GM12874 (cell line): ENCODE measurements around the gene PHC3.

Experiments
- TF ChIP-seq, protein P1 (sequence below): IDR thresholded peaks from 2 replicates; pipeline ENCODE4 v1.5.1; 2011; ENCODE audit warnings: low read depth, mild to moderate bottlenecking, control low read depth, low read length, moderate library complexity; ENCODE audit not compliant: insufficient read depth

PHC3 gene

DNA sequence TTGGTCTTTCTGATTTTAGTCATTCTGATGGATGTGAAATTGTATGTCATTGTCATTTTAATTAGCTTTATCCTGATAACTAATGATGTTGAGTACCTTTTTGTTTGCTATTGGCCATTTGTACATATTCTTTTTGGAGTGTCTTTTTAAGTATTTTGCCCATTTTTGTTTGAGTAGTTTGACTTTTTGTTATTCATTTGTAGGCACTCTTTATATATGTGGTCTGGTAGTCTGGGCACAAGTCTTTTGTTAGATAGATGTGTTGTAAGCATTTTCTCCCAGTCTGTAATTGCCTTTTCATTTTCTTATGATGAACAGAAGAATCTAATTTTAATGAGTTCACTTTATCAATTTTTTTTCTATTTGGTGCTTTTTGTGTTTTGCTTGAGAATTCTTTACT, 129.1 kb downstream of the PHC3 start:
- TF ChIP-seq, protein P1, sequence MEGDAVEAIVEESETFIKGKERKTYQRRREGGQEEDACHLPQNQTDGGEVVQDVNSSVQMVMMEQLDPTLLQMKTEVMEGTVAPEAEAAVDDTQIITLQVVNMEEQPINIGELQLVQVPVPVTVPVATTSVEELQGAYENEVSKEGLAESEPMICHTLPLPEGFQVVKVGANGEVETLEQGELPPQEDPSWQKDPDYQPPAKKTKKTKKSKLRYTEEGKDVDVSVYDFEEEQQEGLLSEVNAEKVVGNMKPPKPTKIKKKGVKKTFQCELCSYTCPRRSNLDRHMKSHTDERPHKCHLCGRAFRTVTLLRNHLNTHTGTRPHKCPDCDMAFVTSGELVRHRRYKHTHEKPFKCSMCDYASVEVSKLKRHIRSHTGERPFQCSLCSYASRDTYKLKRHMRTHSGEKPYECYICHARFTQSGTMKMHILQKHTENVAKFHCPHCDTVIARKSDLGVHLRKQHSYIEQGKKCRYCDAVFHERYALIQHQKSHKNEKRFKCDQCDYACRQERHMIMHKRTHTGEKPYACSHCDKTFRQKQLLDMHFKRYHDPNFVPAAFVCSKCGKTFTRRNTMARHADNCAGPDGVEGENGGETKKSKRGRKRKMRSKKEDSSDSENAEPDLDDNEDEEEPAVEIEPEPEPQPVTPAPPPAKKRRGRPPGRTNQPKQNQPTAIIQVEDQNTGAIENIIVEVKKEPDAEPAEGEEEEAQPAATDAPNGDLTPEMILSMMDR = no peak

DNA sequence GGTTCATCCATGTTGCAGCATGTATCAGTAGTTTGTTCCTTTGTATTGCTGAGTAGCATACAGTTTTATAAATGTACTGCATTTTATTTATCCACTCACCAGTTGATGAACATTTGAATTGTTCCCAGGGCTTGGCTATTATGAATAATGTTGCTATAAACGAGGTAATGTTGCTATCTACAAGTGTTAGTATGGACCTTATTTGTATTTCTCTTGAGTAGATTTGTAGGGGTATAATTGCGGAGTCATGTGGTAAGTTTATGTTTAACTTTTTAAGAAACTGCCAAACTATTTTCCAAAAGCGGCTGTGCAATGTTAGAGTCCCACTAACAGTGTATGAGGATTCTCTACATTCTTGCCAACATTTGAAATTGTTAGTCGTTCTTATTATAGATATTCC, 130.8 kb downstream of the PHC3 start:
- TF ChIP-seq, protein P1 = no peak

DNA sequence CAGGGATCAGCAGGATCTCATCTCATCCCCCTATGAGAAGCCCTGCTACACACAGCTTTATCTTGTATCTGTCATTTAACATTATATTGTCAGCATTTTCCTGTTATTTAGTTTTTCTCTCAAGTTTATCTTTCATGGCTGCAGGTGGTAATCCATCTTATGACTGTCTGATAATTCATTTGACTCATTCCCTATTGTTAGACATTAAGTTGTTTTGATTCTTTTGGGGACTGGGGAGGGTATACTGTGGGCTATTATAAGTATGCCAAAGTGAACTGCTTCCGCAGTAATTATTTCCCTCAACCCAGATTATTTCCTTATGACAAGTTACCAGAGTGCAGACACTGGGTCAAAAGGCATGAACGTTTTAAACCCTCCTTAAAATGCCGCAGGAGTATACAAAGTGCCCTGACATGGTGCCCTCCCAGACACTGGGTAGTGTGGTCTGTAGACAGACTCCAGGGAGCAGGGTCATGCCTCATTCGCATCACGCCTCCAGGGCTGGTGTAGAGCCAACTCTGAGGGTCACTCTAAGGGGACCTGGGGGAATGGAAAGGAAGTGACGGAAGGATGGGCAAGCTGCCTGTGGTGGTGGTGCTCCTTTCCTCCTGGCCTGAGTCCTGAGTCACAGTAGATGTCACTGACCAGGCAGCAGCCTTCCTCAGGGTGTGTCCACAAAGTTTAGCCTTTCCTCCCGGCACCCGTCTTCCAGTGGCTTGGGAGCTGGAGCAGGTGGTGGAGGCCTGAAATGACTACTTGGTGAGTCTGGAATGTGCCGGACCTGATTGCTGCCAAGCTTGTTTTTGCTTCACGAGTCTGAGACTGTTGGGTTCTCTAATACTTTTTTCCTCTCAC, 132.2 kb downstream of the PHC3 start:
- TF ChIP-seq, protein P1 = no peak

DNA sequence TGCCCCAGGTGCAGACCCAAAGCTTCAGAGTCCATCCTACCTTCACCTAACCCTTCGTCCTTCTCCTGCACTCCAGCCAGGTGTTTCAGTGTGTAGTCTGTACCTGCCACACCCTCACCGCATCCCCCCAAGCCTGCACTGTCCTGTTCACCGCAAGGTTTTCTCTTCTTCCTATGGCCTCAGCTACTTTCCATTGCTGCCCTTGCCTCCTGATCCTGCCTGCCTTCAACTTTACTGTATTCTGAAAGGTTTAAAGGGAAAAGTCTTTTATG, 134.5 kb downstream of the PHC3 start:
- TF ChIP-seq, protein P1 = no peak

DNA sequence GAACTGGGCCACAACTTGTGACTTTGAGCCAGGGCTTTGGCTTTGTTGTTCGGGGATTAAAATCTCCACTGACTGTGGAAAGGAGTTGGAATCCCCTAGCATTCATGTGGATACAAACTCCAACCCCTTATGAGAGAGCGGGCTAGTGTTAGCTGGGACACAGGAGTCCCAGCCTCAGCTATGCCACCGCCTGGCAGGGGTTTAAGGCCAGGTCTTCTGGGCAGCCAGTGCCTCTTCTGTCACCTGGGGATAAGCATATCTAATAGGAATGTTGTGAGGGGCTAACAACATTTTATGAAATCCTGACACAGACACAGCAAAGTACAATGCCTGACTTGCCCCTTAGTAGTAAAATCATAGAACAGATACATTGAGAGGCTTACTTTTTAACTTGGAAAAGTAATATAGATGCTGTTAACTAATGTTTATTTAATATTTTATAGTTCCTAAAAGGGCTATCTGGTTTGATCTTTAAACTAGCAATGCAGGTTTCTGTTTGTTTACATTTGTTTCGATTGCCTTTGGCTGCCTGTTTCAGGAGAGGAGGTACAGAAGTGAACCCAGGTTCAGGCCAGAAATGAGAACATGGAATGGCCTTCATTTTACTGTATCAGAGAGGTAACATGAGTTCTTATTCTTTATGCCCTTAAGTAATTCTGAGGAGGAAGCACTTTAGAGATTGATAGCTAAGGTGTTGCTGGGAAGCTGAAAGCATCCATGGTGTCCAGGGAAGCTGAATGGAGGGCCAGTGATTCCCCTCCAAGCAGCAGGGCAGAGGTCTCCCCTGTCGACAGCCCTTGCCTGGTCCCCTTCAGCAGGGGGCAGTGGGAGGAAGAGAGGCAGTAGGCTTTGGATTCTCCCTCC, 135.0 kb downstream of the PHC3 start:
- TF ChIP-seq, protein P1 = no peak

GRCh38 chr3:170044795-170045244, 136.7 kb downstream of the PHC3 start:
- TF ChIP-seq, protein P1 = no peak

DNA sequence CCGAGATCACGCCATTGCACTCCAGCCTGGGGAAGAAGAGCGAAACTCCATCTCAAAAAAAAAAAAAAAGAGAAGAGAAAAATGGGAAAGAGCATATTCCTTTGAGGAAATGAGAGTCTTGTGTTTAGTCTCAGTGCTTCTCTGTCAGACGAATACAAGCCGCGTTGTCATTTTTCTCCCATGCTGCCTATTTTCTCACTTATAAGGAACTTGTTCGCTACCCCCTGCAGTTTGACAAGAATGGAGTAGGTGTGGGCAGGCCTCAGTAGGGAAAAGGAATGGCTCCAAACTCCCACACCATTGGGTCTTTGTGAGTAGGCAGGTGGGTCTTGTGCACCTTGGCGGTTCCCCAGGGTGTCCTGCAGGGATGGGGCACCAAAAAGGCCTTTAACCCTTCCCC, 137.3 kb downstream of the PHC3 start:
- TF ChIP-seq, protein P1 = no peak
